ENCODE results near the gene LDHA. TPM values are rescaled to one million over a fixed set of nuclear protein-coding genes. Genes with fewer than 3 reads are reported as not detected.
A peak's percentile ranks its signal among the peaks of the same experiment; 100 is the strongest.
"Not testable (repeated sequence)": the region's sequence is repeated elsewhere in the genome, so short reads cannot be mapped to it uniquely, and the experiment has no call there.

The LDHA gene
- total RNA-seq, 2 donors from 2014 or later: 297 to 586 TPM

DNA sequence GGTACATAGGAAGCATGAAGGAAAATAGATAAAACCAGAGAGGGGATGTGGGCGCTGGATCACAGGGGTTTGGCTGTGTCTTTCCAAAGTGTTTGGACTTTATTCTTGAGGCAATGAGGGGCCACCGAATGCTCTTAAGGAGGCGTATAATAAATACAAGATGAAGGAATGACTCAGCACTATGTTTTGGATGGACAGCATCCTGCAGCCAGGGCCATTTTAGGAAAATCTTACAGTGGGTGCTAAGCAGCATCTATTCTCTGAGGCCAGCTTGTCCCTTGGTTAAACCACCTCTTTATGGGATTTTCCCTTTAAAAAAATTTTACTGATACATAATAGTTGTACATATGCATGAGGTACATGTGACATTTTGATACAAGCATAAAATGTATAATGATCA, 4.3 kb upstream of the LDHA start:
- ATAC-seq: no peak
- intact Hi-C loops (cut with DNase I): no loop called here
- DNase-seq: no peak

- DNase-seq (no peak), ATAC-seq (no peak)
- intact Hi-C loops (cut with DNase I): no loop called here
Measured at GRCh38 chr11:18392434-18393321, 1.7 kb upstream of the LDHA start.

DNA sequence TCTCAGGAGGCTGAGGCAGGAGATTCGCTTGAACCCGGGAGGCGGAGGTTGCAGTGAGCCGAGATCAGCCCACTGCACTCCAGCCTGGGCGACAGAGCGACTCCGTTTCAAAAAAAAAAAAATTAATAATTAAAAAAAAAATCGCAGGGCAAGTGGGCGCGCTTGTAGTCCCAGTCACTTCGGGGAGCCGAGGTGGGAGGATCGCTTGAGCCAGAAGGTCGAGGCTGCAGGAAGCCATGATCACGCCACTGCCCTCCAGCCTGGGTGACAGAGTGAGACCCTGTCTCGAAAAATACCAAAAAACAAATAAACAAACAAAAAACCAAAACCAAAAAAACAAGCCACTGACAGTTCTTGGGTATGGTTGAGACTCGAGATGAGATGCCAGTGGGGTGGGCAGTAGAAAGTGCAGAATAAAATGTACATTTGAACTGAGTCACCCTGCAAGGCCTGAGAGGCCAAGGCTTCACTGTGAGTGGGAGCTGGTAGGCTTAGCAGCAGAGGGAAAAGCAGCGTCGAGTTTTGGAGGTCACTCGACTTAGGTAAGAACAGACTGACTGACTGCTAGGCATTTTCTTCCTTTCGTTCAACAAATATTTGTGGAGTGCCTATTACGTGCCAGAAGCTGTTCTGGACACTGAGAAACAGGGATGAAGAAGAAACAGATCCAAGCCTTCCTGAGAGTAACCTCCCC, 635 bp upstream of the LDHA start:
- DNase-seq (no peak), ATAC-seq (peak in 1 of 2 donors; percentile 3)
- intact Hi-C loops (cut with DNase I): loop anchor here in 1 of 2 donors (1.0 kb wide), 1 partner anchor 9 kb away; no protein-coding TSS in a partner anchor

DNA sequence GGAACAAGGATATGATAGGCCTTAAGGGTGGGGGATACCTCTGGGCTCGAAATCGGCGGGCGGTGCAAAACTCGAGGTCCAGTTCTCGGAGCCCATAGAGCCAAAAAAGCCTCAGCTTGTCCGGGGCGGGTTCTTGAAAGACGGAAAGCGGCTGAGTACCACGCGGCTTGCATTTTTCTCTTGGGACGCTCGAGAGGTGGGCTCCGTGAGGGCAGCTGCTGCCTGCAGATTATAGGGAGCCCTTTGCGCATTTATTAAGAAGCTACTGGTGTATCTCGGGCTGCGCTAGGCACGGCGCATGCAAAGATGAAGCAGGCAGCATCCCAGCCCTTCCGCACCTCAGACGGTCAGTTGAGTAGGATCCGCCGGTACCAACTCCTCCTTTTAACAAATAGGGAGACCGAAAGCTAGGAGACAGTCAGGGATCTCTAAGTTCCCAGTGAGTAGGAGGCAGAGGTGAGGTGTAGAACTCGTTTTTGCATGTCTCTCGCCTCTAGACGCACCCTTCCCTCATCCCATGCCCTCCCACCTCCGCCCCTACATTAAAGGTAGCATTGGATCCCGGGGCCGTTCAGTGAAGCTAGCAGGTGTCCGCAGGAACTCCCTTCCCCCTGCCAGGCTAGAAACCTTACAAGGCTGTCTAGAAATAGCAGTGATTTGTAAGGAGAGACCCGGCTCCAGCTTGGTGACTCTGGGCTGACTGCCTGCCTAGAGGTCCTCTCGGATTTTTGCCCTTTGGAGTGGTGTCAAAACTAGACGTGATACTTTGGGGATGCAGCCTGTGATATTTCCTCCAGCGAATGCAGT, 768 bp downstream of the LDHA start:
- ATAC-seq: peak in 1 of 2 donors; percentile 3
- intact Hi-C loops (cut with DNase I): loop anchor here in 1 of 2 donors (1.0 to 5.0 kb wide), 2 partner anchors 11 to 73 kb away; partner anchors contain the start of genes GTF2H1 and HPS5
- DNase-seq: no peak

DNA sequence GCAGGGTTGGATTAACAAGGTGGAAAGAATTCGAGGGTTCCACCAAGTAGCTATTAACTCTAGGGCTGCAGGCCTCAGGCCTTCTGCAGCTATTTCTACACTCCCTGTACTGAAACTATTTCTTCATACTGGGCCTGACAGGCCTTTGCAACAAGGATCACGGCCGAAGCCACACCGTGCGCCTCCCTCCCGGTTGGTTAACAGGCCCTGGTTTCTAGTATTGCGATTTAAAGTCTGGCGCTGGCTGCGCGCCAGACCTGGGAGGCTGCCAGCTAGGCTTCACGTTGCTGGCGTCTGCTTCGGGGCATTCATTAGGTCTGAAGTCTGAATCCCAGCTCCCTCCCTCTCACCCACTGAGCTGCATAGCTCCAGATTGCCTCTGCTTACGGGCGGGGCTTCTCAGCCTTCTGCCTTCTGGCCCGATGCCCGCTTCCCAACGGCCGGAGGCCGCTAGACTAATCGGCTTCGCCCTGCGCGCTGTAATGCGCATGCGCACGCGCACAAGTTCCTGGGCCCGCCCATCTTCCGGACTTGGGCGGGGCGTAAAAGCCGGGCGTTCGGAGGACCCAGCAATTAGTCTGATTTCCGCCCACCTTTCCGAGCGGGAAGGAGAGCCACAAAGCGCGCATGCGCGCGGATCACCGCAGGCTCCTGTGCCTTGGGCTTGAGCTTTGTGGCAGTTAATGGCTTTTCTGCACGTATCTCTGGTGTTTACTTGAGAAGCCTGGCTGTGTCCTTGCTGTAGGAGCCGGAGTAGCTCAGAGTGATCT, 1.6 kb downstream of the LDHA start:
- intact Hi-C loops (cut with DNase I): loop anchor here in 1 of 2 donors (5.0 kb wide), 1 partner anchor 74 kb away; the partner anchor contains the start of genes GTF2H1 and HPS5
- peak; percentile 98 for DNase-seq
- ATAC-seq: peak; percentile 89 to 93

DNA sequence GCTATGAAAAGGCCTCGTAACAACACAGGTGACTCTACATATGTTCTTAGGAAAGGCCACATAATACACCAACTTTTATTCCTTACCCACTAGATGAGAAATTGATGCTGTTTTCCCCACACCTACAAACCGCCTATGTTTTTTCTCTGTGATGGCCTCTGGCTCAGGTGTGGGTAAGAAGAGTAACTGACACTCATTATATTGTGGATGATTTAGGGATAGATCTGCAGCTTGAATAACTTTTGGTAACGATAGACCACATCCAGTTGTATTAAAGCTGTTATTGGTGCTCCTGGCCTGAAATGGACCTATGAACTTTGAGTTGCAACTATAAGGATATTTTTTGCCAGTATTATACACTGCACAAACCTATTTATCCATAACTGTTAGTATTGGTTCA, 3.6 kb downstream of the LDHA start:
- no peak for ATAC-seq
- intact Hi-C loops (cut with DNase I): loop anchor here in 1 of 2 donors (5.0 kb wide), 1 partner anchor 76 kb away; the partner anchor contains the start of genes GTF2H1 and HPS5
- DNase-seq: no peak

- DNase-seq; intact Hi-C loops (cut with DNase I); ATAC-seq: not testable (repeated sequence)
Measured at GRCh38 chr11:18401077-18401476, 6.7 kb downstream of the LDHA start.

DNA sequence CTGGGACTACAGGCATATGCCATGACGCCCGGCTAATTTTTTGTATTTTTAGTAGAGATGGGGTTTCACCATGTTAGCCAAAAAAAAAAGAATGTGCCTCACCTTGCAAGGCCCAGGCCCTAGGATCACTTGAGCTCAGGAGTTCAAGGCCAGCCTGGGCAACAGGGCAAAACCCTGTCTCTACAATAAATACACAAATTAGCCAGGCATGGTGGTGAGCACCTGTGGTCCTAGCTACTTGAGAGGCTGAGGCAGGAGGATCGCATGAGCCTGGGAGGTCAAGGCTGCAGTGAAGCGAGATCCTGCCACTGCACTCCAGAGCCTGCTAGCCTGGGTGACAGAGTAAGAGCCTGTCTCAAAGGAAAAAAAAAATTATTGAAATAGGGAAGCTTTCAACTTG, 9.7 kb downstream of the LDHA start:
- intact Hi-C loops (cut with DNase I): no loop called here
- DNase-seq (no peak), ATAC-seq (no peak)

DNA sequence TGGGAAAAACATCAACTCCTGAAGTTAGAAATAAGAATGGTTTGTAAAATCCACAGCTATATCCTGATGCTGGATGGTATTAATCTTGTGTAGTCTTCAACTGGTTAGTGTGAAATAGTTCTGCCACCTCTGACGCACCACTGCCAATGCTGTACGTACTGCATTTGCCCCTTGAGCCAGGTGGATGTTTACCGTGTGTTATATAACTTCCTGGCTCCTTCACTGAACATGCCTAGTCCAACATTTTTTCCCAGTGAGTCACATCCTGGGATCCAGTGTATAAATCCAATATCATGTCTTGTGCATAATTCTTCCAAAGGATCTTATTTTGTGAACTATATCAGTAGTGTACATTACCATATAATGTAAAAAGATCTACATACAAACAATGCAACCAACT, 13.0 kb downstream of the LDHA start:
- not testable (repeated sequence) for ATAC-seq, DNase-seq
- intact Hi-C loops (cut with DNase I): loop anchor here in 1 of 2 donors (5.0 kb wide), 1 partner anchor 40 kb away; no protein-coding TSS in a partner anchor

GRCh38 chr11:18408558-18409291, 14.4 kb downstream of the LDHA start:
- ATAC-seq: peak in 1 of 2 donors; percentile 8
- intact Hi-C loops (cut with DNase I): loop anchor here in 1 of 2 donors (5.0 kb wide), 1 partner anchor 41 kb away; no protein-coding TSS in a partner anchor
- no peak for DNase-seq

DNA sequence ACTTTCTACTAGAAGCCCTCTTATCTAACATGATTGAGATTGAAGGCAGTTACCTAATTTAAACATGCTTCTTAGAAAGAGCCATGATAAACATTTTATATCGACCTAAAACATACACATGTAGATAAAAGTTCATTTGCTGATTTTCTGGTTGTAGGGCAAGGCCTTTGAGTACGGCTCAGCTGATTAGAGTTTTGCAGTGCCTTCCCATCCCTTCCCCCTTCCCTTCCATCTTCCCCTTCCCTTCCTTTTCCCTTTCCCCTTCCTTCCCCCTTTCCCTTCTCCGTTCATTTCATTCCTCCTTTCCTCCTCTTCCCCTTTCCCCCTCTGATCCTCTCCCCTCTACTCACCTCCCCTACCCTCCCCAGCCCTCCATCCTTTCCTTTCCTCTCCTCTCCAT, 22.1 kb downstream of the LDHA start:
- intact Hi-C loops (cut with DNase I): no loop called here
- ATAC-seq (no peak), DNase-seq (no peak)

DNA sequence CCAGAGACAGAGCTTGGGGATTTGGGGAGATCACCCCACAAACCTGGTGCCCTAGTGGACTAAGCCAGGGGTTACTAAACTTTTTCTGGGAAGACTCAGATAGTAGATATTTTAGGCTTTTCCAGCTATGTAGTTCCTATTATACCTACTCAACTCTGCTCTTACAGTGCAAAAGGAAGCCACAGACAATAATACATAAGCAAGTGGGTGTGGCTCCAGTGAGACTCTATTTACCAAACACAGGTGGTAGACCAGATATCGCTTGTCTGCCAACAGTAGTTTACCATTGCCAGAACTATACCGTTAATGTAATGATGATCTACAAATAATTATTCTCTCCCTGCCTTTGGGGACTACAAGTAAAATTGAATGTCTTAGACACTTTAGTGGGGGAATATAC, 24.7 kb downstream of the LDHA start:
- intact Hi-C loops (cut with DNase I): no loop called here
- ATAC-seq (no peak), DNase-seq (no peak)

DNA sequence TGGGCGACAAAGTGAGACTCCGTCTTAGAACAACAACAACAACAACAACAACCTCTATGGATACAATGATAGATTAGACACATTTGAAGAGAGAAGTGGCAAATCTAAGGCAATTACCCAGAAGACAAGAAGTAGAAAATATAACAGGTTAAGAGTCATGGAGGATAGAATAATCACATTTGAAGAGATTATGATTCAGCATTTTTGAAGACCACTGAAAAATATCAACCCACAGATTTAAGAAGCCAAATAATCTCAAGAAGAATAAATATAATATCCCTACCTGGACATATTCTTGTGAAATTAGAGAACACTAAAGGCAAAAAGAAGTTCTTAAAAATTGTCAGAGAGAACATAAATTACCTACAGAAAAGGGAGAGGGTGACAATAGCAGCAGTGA, 25.7 kb downstream of the LDHA start:
- DNase-seq: no peak
- ATAC-seq: no peak
- intact Hi-C loops (cut with DNase I): no loop called here

- DNase-seq (no peak), ATAC-seq (no peak)
- intact Hi-C loops (cut with DNase I): no loop called here
Measured at GRCh38 chr11:18427240-18427639, 32.9 kb downstream of the LDHA start.

DNA sequence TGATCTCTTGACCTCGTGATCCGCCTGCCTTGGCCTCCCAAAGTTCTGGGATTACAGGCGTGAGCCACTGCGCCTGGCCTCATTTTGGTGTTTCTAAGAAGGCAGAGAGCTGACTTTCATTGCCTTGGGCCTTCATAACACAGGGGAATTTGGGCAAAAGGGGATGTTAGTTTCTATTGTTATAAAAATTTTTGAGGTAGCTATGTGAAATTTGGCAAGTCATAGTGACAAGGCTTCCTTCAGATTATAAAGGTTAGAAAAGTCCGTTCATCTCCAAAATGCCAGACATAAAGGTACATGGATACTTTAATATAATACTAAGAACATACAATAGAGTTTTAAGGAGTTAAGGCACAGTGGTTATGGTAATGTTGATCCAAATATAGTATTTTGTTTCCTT, 35.0 kb downstream of the LDHA start:
- intact Hi-C loops (cut with DNase I): no loop called here
- ATAC-seq: no peak
- no peak for DNase-seq

DNA sequence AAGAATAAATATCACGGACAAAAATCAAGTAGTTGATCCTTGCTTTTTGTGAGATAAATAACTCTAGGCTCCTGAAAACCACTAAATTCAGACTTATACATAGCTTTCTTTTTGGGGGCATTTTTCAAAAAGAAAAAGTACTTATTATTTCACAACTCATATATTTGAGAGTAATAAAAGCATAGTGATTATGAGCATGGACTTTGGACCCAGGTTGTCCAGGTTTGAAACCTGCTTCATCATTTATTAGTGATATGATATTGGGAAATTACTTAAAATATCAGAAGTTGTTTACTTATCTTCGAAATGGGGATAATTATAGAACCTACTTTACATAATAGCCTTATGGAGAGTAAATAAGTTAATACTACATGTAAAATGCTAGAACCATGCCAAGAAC, 44.3 kb downstream of the LDHA start:
- DNase-seq (no peak), ATAC-seq (no peak)
- intact Hi-C loops (cut with DNase I): no loop called here

- ATAC-seq: no peak
- DNase-seq: no peak
- intact Hi-C loops (cut with DNase I): no loop called here
Measured at GRCh38 chr11:18449251-18449650, 54.9 kb downstream of the LDHA start.

- intact Hi-C loops (cut with DNase I): no loop called here
- ATAC-seq (no peak), DNase-seq (no peak)
Measured at GRCh38 chr11:18452927-18453326, 58.6 kb downstream of the LDHA start.

All from left cardiac atrium (tissue), 4 donors.